Stimulated activated CD4-positive, alpha-beta T cell treated with anti-CD3 and anti-CD28 coated beads, Interleukin-15, amount 100 ng/mL, for 24 hours (primary cell): ENCODE results near the gene CCSER2.

ENCODE experiments used
- DNase-seq: peaks from one replicate; pipeline ENCODE4 v3.0.0-alpha.2; 2020

The CCSER2 gene

DNA sequence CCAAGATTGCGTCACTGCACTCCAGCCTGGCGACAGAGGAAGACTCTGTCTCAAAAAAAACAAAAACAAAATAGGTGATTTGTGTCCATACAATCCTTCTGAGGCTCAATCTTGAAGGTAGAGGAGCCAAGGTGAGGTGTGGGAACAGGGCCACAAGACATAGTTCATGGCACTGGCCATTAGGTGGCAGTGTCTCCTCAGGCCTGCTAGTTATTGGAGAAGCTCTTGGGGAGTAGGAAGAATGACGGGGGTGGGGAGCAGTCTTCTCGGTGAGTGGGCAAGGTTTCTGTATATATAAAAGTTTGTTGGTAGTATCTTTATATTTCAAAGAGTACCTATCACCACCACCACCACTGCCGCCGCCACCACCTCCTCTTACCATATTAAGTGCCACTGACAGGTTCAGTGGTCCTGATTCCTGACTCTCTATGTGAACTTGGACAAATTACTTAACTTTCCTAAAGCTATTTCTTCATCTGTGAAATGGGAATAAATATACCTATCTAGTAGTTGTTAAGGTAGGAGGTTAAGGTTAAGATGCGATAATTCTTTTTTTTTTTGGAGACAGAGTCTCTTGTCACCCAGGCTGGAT, 24.0 kb downstream of the CCSER2 start:
- DNase-seq = peak; percentile 78

DNA sequence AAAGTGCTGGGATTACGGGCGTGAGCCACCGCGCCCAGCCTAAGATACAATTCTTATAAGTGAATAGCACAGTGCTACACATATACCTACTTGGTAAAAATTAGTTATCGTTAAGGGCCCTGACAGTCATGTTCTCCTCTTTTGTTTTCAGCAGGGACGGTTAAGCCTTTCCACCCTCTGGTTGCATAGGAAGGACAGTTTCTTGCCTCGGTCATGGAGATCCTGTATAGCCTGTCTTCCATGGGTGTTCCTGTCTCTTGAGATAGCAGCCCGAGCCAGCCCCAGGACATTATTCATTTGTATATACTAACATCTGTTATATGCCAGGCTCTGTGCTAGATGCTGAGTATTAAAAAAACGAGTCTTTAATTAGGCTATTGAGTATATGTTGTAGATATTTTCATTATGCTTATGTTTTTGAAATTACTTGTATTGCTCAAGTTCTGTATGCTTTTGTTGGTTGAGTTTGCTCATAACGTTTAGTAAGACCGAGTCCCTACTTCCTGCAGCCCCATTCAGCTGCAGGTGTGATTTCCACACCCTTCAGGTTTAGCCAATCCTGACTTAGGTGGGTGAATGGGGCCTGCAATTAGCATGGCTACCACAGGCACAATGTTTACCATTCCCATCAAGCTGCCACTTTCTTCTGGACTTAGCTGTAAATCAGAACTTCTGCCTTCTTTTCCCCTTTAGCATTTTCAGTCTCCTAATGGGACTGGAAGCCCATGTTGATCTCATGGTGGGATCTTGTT, 24.8 kb downstream of the CCSER2 start:
- no peak for DNase-seq

DNA sequence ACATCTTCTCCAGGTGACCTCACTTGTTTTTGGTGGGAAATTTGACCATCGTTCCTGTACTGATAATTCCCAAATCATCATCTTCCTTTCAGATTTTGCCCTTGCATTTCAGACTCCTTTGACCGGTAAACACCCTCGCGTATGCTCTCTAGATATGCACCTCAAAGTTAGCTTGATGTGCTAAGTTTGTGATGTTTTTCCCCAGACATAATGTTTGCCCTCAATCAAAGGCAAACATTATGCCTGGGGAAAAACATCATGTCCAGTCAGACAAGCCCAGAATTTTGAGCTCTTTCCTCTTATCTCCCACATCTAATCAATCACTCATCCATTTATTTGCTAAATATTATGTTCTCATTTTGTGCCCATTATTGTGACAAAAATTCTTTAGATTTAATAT, 26.2 kb downstream of the CCSER2 start:
- no peak for DNase-seq

DNA sequence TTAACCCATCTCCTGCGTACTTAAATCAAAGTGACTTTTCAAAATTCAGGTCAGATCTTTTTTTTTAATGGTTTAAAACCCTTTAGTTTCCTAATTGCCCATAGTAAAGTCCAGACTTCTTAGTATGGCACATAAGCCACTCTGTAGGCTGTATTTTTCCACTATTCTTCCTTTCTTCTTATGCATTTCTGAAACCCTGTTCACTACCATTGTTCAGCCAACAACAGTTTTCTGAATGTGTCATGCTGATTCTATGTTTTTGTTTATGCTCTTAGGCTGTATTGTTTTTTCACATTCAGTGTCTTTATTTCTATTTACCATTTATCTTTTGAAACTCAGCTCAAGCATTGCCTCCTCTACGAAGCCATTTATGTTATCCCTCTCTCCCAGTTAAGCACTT, 26.7 kb downstream of the CCSER2 start:
- DNase-seq = no peak

DNA sequence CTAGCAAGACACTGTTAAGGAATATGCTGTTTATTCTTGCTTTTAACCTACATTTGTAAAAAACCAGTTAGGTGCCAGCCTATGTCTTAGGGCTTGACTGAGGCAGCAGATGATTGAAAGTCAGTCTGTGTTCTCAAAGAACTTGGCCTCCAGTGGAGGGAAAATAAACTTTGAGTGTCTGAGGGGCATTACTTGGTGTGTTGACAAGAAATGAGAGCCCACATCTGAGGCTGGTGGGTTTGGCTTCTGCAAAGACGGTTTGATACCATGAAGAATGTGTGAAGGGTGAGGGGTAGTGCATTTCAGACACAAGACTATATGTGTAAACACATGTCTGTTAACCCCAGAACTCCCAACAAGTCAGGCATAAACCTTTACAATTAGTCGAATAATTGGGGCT, 28.5 kb downstream of the CCSER2 start:
- DNase-seq = no peak

DNA sequence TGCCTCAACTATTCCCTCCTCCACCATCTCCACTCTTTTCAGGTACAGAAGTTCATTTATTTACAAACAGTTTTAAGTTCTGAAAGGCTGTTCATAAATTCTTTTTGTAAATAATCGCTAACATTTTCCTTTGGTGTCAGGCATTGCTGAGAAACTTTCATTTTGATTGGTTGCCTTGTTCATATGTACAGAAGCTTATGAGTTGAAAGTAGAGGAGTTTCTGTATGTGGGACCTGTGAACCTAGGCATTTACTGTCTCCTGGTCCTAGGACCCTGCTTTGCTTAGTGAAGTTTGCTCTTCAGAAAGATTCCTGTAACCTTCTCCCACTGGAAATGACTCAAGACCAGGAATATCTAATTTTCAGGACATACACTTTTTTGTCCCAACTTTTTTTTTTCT, 30.4 kb downstream of the CCSER2 start:
- DNase-seq = no peak

DNA sequence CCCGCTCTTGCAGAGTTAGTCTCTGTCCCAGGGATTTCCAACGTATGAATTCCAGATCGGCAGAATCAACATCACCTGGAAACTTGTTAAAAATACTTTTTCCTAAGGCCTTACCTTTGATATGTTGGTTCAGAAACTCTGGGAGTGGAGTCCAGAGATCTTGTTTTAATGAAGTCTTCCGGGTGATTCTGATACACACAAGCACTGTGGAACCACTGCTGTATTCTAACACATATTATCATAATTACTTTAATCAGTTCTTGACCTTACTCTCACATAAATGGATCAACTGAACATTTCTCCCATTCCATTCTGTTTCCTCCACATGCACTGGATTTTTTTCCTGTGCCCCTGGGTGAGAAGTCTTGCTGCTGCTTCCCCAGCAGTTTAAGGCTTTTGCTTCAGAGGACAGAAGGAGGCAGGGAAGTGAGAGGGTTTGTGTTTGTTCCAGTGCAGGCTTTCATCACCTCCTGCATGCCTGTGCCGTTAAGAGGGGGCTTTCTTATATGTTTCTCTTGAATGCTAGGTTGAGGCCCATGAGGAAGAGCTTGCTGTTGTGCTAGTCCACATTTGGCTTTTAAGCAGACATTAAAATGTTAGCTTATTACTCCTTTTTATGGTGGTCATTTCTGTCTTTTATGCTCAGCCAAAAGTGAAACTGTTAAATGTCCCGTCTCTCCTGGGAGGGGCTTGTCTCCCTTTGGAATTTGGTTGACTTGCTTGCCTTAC, 32.4 kb downstream of the CCSER2 start:
- DNase-seq = no peak

DNA sequence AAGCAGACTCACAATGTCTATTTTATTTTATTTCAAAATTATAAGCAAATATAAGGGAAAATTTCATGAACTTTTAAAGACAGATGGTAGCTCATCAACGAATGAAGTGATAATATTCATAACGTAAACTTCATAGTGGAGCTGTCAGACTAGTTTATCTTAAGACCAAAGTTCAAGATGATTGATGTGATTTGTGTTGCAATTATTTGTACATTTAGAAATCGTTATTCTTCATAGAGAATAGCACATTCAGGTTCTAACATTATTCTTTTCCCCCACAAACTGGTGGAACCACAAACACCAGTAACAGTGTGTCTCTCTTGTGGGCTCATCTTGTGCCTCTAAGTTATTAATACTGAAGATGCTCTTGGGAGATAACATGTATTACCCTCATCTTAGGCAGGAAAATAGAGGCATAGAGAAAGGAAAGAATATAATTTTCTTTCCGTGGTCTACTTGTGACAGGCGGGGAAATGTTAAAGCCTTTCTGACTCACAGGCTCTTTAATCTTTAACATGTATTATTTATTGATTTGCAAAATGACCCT, 37.0 kb downstream of the CCSER2 start:
- DNase-seq = no peak

DNA sequence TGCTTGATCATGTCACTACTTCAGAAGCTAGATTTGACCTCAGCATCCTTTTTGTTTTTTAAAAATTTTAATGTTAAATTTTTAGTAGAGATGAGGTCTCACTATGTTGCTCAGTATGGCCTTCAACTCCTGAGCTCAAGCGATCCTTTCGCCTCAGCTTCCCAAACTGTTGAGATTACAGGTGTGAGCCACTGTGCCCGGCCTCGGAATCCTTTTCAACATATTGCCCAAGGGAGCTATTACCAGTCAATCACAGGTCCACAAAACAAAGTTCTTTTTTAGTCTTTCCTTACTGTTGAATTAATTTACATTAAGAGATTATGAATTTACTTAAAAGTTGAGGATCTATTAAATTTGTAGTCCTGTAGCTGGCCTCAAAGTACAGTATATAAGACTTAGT, 37.7 kb downstream of the CCSER2 start:
- no peak for DNase-seq

DNA sequence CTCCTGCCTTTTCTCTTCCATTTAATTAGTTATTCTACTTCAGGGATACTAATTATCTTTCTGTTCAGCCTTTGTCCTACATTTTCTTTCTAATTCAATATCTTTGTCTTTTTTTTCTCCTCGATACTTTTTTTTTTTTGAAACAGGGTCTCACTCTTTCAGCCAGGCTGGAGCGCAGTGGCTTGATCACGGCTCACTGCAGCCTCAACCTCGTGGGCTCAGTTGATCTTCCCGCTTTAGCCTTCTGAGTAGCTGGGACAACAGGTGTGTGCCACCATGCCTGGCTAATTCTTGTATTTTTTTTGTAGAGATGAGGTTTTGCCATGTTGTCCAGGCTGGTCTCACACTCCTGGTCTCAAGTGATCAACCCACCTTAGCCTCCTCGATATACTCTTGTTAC, 38.9 kb downstream of the CCSER2 start:
- no peak for DNase-seq

DNA sequence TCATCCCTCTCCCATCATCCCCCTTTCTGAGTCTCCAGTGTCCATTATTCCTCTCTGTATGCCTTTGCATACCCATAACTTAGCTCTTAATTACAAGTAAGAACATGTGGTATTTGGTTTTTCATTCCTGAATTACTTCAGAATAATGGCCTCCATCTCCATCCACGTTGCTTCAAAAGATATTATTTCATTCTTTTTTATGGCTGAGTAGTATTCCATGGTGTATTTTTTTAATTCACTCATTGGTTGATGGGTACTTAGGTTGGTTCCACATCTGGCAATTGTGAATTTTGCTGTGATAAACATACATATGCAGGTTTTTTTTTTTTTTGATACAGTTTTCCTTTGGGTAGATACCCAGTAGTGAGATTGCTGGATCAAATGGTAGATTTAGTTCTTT, 40.4 kb downstream of the CCSER2 start:
- no peak for DNase-seq

DNA sequence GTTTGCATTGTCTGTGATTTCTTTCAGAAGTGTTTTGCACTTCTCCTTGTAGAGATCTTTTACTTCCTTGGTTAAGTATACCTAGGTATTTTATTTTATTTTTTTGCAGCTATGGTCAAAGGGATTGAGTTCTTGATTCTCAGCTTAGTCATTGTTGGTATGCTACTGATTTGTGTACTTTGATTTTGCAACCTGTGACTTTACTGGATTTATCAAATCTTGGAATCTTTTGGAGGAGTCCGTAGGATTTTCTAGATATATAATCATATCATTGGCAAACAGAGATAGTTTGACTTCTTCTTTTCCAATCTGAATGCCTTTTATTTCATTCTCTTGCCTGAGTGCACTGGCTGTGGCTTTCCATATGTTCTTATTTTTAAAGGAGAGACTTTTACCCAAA, 41.9 kb downstream of the CCSER2 start:
- DNase-seq = no peak

DNA sequence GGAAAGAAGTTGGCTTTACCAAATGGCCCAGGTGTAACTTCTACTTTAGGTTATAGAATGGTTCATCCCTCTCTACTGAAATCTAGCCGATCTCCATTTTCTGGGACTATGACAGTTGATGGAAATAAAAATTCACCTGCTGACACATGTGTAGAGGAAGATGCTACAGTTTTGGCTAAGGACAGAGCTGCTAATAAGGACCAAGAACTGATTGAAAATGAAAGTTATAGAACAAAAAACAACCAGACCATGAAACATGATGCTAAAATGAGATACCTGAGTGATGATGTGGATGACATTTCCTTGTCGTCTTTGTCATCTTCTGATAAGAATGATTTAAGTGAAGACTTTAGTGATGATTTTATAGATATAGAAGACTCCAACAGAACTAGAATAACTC, 43.6 kb downstream of the CCSER2 start:
- no peak for DNase-seq

DNA sequence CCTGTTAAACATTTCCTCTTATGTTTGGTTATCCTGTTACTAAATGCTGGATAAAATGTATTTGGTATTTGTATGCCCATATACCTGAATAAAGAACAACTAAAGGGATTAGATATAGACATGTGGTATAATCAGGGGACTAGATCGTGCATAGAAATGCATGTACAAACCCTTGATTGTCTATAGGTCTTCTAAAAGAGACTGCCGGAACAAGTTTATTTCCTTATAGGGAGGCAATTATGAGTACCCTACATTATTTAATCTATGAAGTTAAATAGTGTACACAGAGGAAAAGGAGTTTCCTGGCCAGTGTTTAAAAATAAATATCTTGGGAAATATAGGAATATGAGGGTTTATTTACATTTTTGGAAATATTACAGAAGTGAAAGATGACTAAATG, 44.6 kb downstream of the CCSER2 start:
- no peak for DNase-seq

DNA sequence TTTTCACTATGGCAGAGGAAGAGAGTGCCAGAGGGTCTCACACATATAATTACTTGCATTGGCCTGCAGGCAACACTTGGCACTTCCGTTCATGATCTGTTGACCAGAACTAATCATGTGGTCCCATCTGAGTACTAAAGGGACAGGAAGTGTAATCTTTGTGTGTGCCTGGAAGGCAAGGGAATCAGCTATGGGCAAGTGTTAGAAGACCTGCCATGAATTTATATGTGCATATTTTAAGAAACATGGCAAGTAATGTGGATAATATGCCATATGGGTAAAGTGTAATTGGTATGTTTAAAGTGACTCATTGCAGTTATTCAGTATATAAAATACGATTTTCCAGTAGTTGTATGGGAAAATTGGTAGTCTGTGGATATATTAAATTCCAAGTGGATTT, 46.1 kb downstream of the CCSER2 start:
- DNase-seq = no peak

DNA sequence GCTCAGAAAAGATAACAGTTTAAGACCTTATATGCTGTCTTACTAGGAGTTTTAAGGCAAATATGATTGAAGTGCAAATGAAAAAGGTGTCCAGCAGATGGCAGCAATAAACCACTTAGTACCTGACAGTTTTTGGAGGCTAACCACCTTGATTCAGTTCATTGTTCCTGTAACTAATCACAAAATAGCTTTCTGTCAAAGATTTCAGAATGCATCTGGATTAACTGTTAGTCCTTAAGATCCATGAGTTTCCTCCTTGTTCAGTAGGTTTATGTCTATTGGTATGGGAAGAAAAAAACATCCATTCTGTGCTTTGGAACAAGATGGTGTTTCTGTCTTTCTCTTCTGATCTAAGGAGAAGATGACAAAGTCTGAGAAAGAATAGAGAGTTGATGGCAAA, 46.6 kb downstream of the CCSER2 start:
- DNase-seq = peak; percentile 35

DNA sequence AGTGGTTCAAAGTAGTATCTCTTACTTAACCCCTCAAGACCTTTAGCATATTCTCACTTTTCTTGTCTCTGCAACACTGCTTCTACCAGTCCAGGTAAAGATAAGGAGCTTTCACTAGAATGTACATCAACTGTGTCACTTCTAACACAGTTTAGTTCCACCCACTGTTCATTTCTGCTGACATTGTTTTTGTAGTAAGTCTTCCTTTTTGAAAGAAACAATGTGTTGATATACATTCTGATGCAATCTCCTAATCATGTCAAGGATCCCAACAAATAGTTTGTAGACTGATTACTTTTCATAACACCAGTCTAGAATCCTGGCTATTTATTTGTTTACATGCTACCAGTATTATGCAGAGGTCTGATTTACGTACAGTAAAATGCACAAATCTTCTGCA, 47.5 kb downstream of the CCSER2 start:
- DNase-seq = no peak

DNA sequence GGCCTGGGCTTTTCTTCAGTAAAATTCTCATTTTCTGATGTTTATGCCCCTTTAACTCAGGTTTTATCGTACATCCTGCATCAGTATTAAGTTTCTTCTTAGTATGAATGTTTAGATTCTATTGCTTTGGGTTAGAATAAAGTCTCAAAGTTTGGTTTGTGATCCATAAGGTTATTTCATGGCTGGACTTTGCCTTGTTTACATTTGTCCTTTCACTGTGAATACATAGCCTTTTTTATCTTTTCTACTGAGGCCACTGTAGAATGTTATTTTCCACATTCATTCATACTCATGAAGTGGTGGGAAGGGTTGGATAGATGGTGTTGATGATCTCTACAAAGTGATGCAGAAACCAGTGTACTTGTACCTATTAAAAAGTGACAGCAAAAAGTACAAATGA, 59.8 kb downstream of the CCSER2 start:
- DNase-seq = no peak

DNA sequence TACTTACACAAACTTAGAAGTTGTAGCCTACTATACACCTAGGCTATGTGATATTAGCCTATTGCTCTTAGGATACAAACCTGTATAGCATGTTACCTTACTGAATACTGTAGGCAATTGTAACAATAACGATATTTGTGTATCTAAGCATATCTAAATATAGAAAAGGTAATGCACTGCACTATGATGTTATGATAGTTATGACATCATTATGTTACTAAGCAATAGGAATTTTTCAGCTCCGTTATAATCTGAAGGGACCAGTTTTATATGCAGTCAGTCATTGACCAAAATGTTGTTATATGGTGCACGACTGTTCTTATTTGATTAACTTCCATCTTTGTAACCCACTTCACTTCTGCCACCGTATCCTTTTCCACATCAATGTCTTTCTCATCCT, 62.0 kb downstream of the CCSER2 start:
- DNase-seq = no peak

DNA sequence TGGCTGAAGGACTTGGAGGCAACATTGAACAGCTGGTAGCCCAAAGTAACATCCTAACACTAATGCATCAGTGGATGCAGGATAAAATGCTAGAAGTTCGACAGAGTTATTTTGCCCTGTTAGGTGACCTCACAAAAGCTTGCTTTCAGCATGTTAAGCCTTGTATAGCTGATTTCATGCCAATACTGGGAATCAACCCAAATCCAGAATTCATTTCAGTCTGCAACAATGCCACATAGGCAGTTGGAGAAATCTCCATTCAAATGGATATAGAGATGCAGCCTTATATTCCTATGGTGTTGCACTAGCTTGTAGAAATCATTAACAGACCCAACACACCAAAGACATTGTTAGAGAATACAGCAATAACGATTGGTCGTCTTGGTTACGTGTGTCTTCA, 62.9 kb downstream of the CCSER2 start:
- DNase-seq = no peak

DNA sequence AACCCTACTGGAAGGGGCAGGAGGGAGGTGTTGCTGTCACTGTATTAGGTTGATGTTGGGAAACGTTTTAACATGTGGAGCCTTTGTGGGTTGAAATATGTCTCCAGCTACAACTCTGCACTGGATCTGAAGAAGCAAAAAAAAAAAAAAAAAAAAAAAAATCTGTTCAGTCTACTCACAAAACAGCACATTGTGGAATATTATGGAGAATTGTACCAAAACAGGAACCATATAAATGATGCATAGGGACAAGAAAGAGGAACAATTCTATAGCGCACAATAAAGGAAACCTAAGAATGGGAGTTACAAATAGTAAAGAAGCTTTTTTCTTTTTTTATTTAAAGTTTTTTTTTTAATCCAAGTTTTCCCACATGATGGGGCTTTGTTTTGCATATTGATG, 63.8 kb downstream of the CCSER2 start:
- no peak for DNase-seq

DNA sequence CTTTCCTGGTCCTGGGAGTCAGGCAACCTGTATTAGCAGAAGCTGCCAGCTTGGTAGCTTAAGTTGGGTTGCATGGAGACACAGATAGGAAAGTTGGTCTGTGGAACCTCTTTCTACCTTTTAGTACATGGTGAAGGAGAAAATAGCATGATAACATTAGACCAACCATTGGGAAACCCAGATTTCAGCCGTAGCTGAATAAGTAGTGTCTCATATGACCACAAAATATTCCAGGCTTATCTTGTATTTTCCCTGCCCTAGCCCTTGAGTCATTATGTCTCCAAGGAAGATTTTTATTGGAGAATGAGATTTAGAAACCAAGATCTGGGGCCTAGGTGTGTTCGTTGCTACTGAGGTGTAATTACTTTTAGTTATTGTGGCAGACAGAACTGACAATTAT, 67.2 kb downstream of the CCSER2 start:
- no peak for DNase-seq

DNA sequence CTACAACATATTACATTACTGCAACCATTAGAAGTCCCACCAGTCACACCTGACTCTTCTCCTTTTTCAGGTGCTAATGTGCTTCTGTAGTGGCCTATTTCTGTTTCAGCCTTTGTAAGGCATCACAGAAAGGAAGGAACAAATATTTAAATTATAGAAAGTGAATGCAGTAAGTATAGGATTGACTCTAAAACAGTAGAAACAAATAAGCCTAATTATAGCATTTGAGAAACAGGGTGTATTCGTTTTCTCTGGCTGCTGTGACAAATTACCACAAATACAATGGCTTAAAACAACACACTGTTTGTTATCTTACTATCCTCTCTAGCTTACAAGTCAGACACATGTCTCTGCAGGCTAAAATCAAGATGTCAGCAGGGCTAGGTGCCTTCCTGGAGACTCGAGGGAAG, 69.4 kb downstream of the CCSER2 start:
- DNase-seq = no peak

DNA sequence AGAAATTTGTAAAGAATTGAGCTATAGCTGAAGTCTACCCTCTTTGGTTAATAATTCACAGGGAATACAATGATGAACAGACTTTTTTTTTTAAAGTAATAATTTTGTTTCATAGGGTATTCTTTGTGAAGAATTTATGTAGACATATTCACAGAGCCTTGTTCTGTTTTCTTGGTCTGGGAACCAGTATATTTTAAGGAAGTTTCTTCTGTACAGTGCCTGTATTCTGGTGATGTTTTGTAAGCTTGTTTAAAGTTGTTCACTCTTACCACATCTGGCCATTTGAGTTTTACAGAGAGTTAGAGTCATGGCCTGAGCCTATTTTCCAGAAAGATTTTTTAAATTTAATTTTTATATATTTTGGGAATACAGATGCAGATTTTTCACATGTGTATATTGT, 70.3 kb downstream of the CCSER2 start:
- DNase-seq = no peak
